Activated CD4-positive, alpha-beta memory T cell treated with anti-CD3 and anti-CD28 coated beads, Interleukin-2, amount 10 ng/mL, durations not matched to agents 7 days and 5 days (primary cell): ENCODE data around the gene MAF. TPM values are rescaled to one million over a fixed set of nuclear protein-coding genes. Genes with fewer than 3 reads are reported as not detected.
A peak's percentile ranks its signal among the peaks of the same experiment; 100 is the strongest.

ENCODE experiments used
- CTCF ChIA-PET: fragments of 350-600 bp; sonication (Branson Sonifier 250); formaldehyde crosslinking; loops from one replicate; lab custom pipeline; 2021; ENCODE audit warnings: antibody characterized with exemption, inconsistent platforms; lab: Charles Lee
- POLR2A ChIA-PET: fragments of 350-600 bp; sonication (Branson Sonifier 250); formaldehyde crosslinking; loops from one replicate; lab custom pipeline; 2021; ENCODE audit warnings: antibody characterized with exemption; lab: Charles Lee
- DNase-seq: peaks from one replicate; pipeline ENCODE4 v3.0.0-alpha.2; 2020
- H3K27ac Mint-ChIP-seq: one replicate; pipeline ENCODE4 v1.8.0; 2021; ENCODE audit warnings: mild to moderate bottlenecking, mixed read lengths
- H3K27me3 Mint-ChIP-seq: one replicate; pipeline ENCODE4 v1.8.0; 2021; ENCODE audit warnings: mixed read lengths
- H3K36me3 Mint-ChIP-seq: one replicate; pipeline ENCODE4 v1.8.0; 2021; ENCODE audit warnings: low read depth, mixed read lengths
- H3K4me1 Mint-ChIP-seq: one replicate; pipeline ENCODE4 v1.8.0; 2021; ENCODE audit warnings: mixed read lengths
- H3K4me3 Mint-ChIP-seq: one replicate; pipeline ENCODE4 v1.8.0; 2021; ENCODE audit warnings: mild to moderate bottlenecking, mixed read lengths
- H3K9me3 Mint-ChIP-seq: one replicate; pipeline ENCODE4 v1.8.0; 2021; ENCODE audit warnings: mixed read lengths
- total RNA-seq, 2 experiments: library from RNA; stranded (reverse); gene quantifications; one replicate each; pipeline ENCODE4 v1.2.3, GENCODE V29; 2021

Gene MAF
- total RNA-seq, 2 experiments from 2014 or later = 279 to 281 TPM

GRCh38 chr16:79632289-79632688 is 31.8 kb upstream of the MAF start:
- ChIA-PET CTCF (no interaction called here), POLR2A (interaction anchor here (0.9 to 11.3 kb wide), 10 partner anchors 8 to 854 kb away, joined by 3 to 117 read pairs (median 5); partner anchors contain the start of gene MAF)
- Mint-ChIP-seq H3K27ac (peak overlapping the region; percentile 21), H3K27me3 (peaks cover 5% of the 10 kb centered on the region), H3K4me1 (peaks cover 75% of the 10 kb centered on the region), H3K4me3 (no peak overlapping the region), H3K36me3 (peaks cover 27% of the 10 kb centered on the region), H3K9me3 (peaks cover 3% of the 10 kb centered on the region)
- DNase-seq = peak; percentile 69

- ChIA-PET POLR2A (interaction anchor here (0.7 to 11.3 kb wide), 8 partner anchors 9 to 89 kb away, joined by 3 to 117 read pairs (median 7); partner anchors contain the start of gene MAF), CTCF (interaction anchor here (1.1 to 2.4 kb wide), 3 partner anchors 11 to 27 kb away, joined by 7 to 11 read pairs (median 7); no protein-coding TSS in a partner anchor)
- Mint-ChIP-seq H3K4me3 (peak overlapping the region; percentile 17), H3K36me3 (peaks cover 21% of the 10 kb centered on the region), H3K27me3 (peaks cover 13% of the 10 kb centered on the region), H3K9me3 (peaks cover 3% of the 10 kb centered on the region), H3K4me1 (peaks cover 87% of the 10 kb centered on the region), H3K27ac (peak overlapping the region; percentile 59)
- no peak for DNase-seq
Observed at GRCh38 chr16:79628988-79629387, 28.5 kb upstream of the MAF start.

GRCh38 chr16:79628501-79628975 is 28.0 kb upstream of the MAF start:
- CTCF ChIA-PET = interaction anchor here (1.1 to 2.4 kb wide), 3 partner anchors 11 to 27 kb away, joined by 7 to 11 read pairs (median 7); no protein-coding TSS in a partner anchor
- H3K27ac Mint-ChIP-seq = peak overlapping the region; percentile 59
- H3K9me3 Mint-ChIP-seq = peaks cover 3% of the 10 kb centered on the region
- peak overlapping the region; percentile 17 for H3K4me3 Mint-ChIP-seq
- peaks cover 23% of the 10 kb centered on the region for H3K36me3 Mint-ChIP-seq
- POLR2A ChIA-PET = interaction anchor here (0.7 to 11.3 kb wide), 9 partner anchors 8 to 345 kb away, joined by 3 to 117 read pairs (median 7); partner anchors contain the start of gene MAF
- H3K27me3 Mint-ChIP-seq = peaks cover 17% of the 10 kb centered on the region
- peak; percentile 87 for DNase-seq
- peaks cover 85% of the 10 kb centered on the region for H3K4me1 Mint-ChIP-seq

- ChIA-PET POLR2A (interaction anchor here (3.3 to 11.3 kb wide), 3 partner anchors 10 to 27 kb away, joined by 39 to 117 read pairs (median 47); partner anchors contain the start of gene MAF), CTCF (no interaction called here)
- peaks cover 3% of the 10 kb centered on the region for H3K9me3 Mint-ChIP-seq
- peaks cover 74% of the 10 kb centered on the region for H3K4me1 Mint-ChIP-seq
- no peak overlapping the region for H3K4me3 Mint-ChIP-seq
- no peak overlapping the region for H3K27ac Mint-ChIP-seq
- H3K36me3 Mint-ChIP-seq = peaks cover 30% of the 10 kb centered on the region
- H3K27me3 Mint-ChIP-seq = peaks cover 20% of the 10 kb centered on the region
- no peak for DNase-seq
Observed at GRCh38 chr16:79627092-79627491, 26.6 kb upstream of the MAF start.

GRCh38 chr16:79625738-79626137 is 25.2 kb upstream of the MAF start:
- peaks cover 32% of the 10 kb centered on the region for H3K36me3 Mint-ChIP-seq
- ChIA-PET POLR2A (interaction anchor here (0.6 to 3.1 kb wide), 3 partner anchors 8 to 36 kb away, joined by 3 to 17 read pairs (median 6); partner anchors contain the start of gene MAF), CTCF (interaction anchor here (1.0 kb wide), 1 partner anchor 14 kb away, joined by 5 read pairs; no protein-coding TSS in a partner anchor)
- H3K4me3 Mint-ChIP-seq = no peak overlapping the region
- H3K27me3 Mint-ChIP-seq = peaks cover 25% of the 10 kb centered on the region
- no peak for DNase-seq
- no peak overlapping the region for H3K27ac Mint-ChIP-seq
- peaks cover 10% of the 10 kb centered on the region for H3K9me3 Mint-ChIP-seq
- peaks cover 68% of the 10 kb centered on the region for H3K4me1 Mint-ChIP-seq

GRCh38 chr16:79623824-79624223 is 23.3 kb upstream of the MAF start:
- peaks cover 13% of the 10 kb centered on the region for H3K9me3 Mint-ChIP-seq
- peaks cover 19% of the 10 kb centered on the region for H3K27me3 Mint-ChIP-seq
- ChIA-PET POLR2A (interaction anchor here (1.2 to 3.1 kb wide), 3 partner anchors 8 to 23 kb away, joined by 3 to 17 read pairs (median 4); partner anchors contain the start of gene MAF), CTCF (interaction anchor here (0.7 kb wide), 1 partner anchor 19 kb away, joined by 3 read pairs; no protein-coding TSS in a partner anchor)
- no peak overlapping the region for H3K4me3 Mint-ChIP-seq
- DNase-seq = no peak
- H3K27ac Mint-ChIP-seq = no peak overlapping the region
- peaks cover 31% of the 10 kb centered on the region for H3K36me3 Mint-ChIP-seq
- peaks cover 68% of the 10 kb centered on the region for H3K4me1 Mint-ChIP-seq

- H3K4me3 Mint-ChIP-seq = no peak overlapping the region
Observed at GRCh38 chr16:79623062-79623461, 22.5 kb upstream of the MAF start.

GRCh38 chr16:79621027-79621426 is 20.5 kb upstream of the MAF start:
- Mint-ChIP-seq H3K9me3 (peaks cover 13% of the 10 kb centered on the region), H3K27me3 (peaks cover 19% of the 10 kb centered on the region), H3K4me3 (no peak overlapping the region), H3K27ac (no peak overlapping the region), H3K36me3 (peaks cover 30% of the 10 kb centered on the region), H3K4me1 (peaks cover 72% of the 10 kb centered on the region)
- DNase-seq = no peak
- ChIA-PET CTCF (interaction anchor here (0.6 to 2.3 kb wide), 3 partner anchors 19 to 341 kb away, joined by 3 to 7 read pairs (median 3); no protein-coding TSS in a partner anchor), POLR2A (interaction anchor here (1.0 to 7.3 kb wide), 5 partner anchors 8 to 20 kb away, joined by 3 to 71 read pairs (median 7); partner anchors contain the start of gene MAF)

More at GRCh38 chr16:79623062-79623461, 22.5 kb upstream of the MAF start:
- no peak for DNase-seq
- H3K9me3 Mint-ChIP-seq = peaks cover 13% of the 10 kb centered on the region
- peaks cover 19% of the 10 kb centered on the region for H3K27me3 Mint-ChIP-seq
- H3K27ac Mint-ChIP-seq = no peak overlapping the region
- H3K4me1 Mint-ChIP-seq = peaks cover 68% of the 10 kb centered on the region
- ChIA-PET CTCF (no interaction called here), POLR2A (interaction anchor here (1.2 to 1.8 kb wide), 2 partner anchors 9 to 17 kb away, joined by 3 to 4 read pairs; no protein-coding TSS in a partner anchor)
- H3K36me3 Mint-ChIP-seq = peaks cover 29% of the 10 kb centered on the region

GRCh38 chr16:79618692-79619050 is 18.1 kb upstream of the MAF start:
- H3K4me1 Mint-ChIP-seq = peaks cover 76% of the 10 kb centered on the region
- POLR2A ChIA-PET = interaction anchor here (1.7 to 7.3 kb wide), 8 partner anchors 10 to 841 kb away, joined by 7 to 97 read pairs (median 17); partner anchors contain the start of gene MAF

GRCh38 chr16:79618041-79618691 is 17.6 kb upstream of the MAF start:
- Mint-ChIP-seq H3K4me1 (peaks cover 73% of the 10 kb centered on the region), H3K27ac (peak overlapping the region; percentile 98), H3K9me3 (peaks cover 13% of the 10 kb centered on the region), H3K27me3 (peaks cover 5% of the 10 kb centered on the region), H3K36me3 (peaks cover 24% of the 10 kb centered on the region), H3K4me3 (peak overlapping the region; percentile 53)
- peak; percentile 55 for DNase-seq
- POLR2A ChIA-PET = interaction anchor here (0.8 to 7.3 kb wide), 12 partner anchors 8 to 840 kb away, joined by 3 to 97 read pairs (median 13); partner anchors contain the start of gene MAF
- CTCF ChIA-PET = interaction anchor here (0.9 to 2.2 kb wide), 8 partner anchors 11 to 54 kb away, joined by 3 to 17 read pairs (median 5); partner anchors contain the start of gene MAF

More at GRCh38 chr16:79618692-79619050, 18.1 kb upstream of the MAF start:
- CTCF ChIA-PET = interaction anchor here (0.9 to 2.2 kb wide), 4 partner anchors 15 to 23 kb away, joined by 3 to 17 read pairs (median 6); partner anchors contain the start of gene MAF
- Mint-ChIP-seq H3K27ac (peak overlapping the region; percentile 98), H3K9me3 (peaks cover 13% of the 10 kb centered on the region), H3K27me3 (peaks cover 9% of the 10 kb centered on the region), H3K4me3 (peak overlapping the region; percentile 53), H3K36me3 (peaks cover 29% of the 10 kb centered on the region)
- peak; percentile 65 for DNase-seq

GRCh38 chr16:79613009-79613408 is 12.5 kb upstream of the MAF start:
- POLR2A ChIA-PET = interaction anchor here (1.0 to 2.3 kb wide), 3 partner anchors 9 to 14 kb away, joined by 4 to 10 read pairs (median 5); partner anchors contain the start of gene MAF
- Mint-ChIP-seq H3K4me3 (no peak overlapping the region), H3K27me3 (peaks cover 2% of the 10 kb centered on the region), H3K9me3 (no peaks in the 10 kb centered on the region), H3K4me1 (peaks cover 60% of the 10 kb centered on the region), H3K36me3 (peaks cover 6% of the 10 kb centered on the region), H3K27ac (no peak overlapping the region)
- CTCF ChIA-PET = no interaction called here
- no peak for DNase-seq

GRCh38 chr16:79612207-79612606 is 11.7 kb upstream of the MAF start:
- ChIA-PET POLR2A (interaction anchor here (2.3 kb wide), 1 partner anchor 13 kb away, joined by 5 read pairs; no protein-coding TSS in a partner anchor), CTCF (no interaction called here)
- H3K36me3 Mint-ChIP-seq = peaks cover 6% of the 10 kb centered on the region
- H3K27ac Mint-ChIP-seq = no peak overlapping the region
- H3K9me3 Mint-ChIP-seq = no peaks in the 10 kb centered on the region
- peaks cover 59% of the 10 kb centered on the region for H3K4me1 Mint-ChIP-seq
- peaks cover 2% of the 10 kb centered on the region for H3K27me3 Mint-ChIP-seq
- DNase-seq = no peak
- no peak overlapping the region for H3K4me3 Mint-ChIP-seq
